IPS-15b (cell line): ENCODE results near the gene FREM1.

Experiments
- H3K27me3 ChIP-seq: one replicate; pipeline ENCODE4 v1.6.1; 2013; ENCODE audit warnings: low read length; ENCODE audit not compliant: control insufficient read depth, insufficient read depth
- H3K36me3 ChIP-seq: one replicate; pipeline ENCODE4 v1.6.1; 2013; ENCODE audit warnings: low read length; ENCODE audit not compliant: control insufficient read depth, insufficient read depth
- H3K4me1 ChIP-seq: one replicate; pipeline ENCODE4 v1.6.1; 2013; ENCODE audit warnings: mild to moderate bottlenecking, low read length; ENCODE audit not compliant: control insufficient read depth, insufficient read depth
- H3K4me3 ChIP-seq: one replicate; pipeline ENCODE4 v1.5.1; 2013; ENCODE audit warnings: low read depth, low read length
- H3K9ac ChIP-seq: one replicate; pipeline ENCODE4 v1.6.1; 2013; ENCODE audit warnings: low read depth, mild to moderate bottlenecking, low read length
- H3K9me3 ChIP-seq: one replicate; pipeline ENCODE4 v1.6.1; 2013; ENCODE audit warnings: mild to moderate bottlenecking, low read length; ENCODE audit not compliant: control insufficient read depth, insufficient read depth

FREM1 gene

DNA sequence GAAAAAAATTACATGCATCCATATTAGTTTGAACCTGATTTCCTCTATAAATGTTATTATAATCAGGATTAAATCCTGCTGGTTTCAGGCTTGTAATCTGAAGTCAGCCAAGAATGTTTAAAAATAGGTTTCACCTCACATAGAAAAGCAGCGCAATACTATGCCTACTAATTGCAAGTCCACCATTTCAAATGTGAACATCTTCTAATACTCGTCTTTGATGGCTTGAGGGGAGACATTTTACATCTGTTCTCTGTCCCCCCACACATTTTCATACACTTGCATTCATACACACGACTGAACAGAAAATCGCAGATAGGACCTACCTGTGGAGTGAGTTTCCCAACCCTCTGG is 41.8 kb downstream of the FREM1 start:
- no peaks in the 10 kb centered on the region for H3K9me3 ChIP-seq
- no peaks in the 10 kb centered on the region for H3K4me1 ChIP-seq
- no peaks in the 10 kb centered on the region for H3K27me3 ChIP-seq
- no peaks in the 10 kb centered on the region for H3K36me3 ChIP-seq
- H3K4me3 ChIP-seq, result no peak overlapping the region
- no peak overlapping the region for H3K9ac ChIP-seq

DNA sequence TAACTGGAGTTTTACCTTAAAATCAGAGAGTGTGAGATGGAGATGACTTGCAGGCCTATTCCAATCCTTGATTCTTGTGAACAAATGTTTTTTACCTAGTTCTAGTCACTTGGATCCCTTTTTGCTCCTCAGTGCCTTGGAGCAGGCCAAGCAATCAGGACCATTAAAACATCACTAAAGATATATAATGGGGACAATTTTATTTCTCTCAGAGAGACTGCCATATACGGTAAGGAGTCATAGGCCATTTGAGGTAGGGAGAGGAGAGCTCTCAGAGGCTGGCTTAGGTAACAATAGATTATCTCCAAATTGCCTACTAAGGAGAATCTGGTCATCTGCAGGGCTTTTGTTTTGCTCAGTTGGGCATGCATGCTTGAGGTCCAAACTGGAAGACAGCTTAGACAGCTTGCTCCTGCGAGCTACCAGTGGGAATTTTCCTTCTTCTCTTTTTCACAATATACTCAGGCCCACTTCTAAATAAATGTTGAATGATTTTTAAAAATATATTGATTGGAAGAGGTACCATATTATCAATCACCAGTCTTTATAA is 44.0 kb downstream of the FREM1 start:
- Histone ChIP-seq H3K36me3 (no peaks in the 10 kb centered on the region), H3K4me1 (no peaks in the 10 kb centered on the region), H3K27me3 (no peaks in the 10 kb centered on the region), H3K4me3 (no peak overlapping the region), H3K9ac (no peak overlapping the region), H3K9me3 (no peaks in the 10 kb centered on the region)

- H3K9me3 ChIP-seq, result no peaks in the 10 kb centered on the region
- no peak overlapping the region for H3K9ac ChIP-seq
- no peaks in the 10 kb centered on the region for H3K4me1 ChIP-seq
- H3K4me3 ChIP-seq, result no peak overlapping the region
- no peaks in the 10 kb centered on the region for H3K36me3 ChIP-seq
- H3K27me3 ChIP-seq, result no peaks in the 10 kb centered on the region
These were observed 45.9 kb downstream of the FREM1 start for GRCh38 chr9:14864309-14864708.

GRCh38 chr9:14863402-14863801 is 46.8 kb downstream of the FREM1 start:
- no peaks in the 10 kb centered on the region for H3K4me1 ChIP-seq
- H3K27me3 ChIP-seq, result no peaks in the 10 kb centered on the region
- no peaks in the 10 kb centered on the region for H3K36me3 ChIP-seq
- no peak overlapping the region for H3K4me3 ChIP-seq
- no peak overlapping the region for H3K9ac ChIP-seq
- no peaks in the 10 kb centered on the region for H3K9me3 ChIP-seq

DNA sequence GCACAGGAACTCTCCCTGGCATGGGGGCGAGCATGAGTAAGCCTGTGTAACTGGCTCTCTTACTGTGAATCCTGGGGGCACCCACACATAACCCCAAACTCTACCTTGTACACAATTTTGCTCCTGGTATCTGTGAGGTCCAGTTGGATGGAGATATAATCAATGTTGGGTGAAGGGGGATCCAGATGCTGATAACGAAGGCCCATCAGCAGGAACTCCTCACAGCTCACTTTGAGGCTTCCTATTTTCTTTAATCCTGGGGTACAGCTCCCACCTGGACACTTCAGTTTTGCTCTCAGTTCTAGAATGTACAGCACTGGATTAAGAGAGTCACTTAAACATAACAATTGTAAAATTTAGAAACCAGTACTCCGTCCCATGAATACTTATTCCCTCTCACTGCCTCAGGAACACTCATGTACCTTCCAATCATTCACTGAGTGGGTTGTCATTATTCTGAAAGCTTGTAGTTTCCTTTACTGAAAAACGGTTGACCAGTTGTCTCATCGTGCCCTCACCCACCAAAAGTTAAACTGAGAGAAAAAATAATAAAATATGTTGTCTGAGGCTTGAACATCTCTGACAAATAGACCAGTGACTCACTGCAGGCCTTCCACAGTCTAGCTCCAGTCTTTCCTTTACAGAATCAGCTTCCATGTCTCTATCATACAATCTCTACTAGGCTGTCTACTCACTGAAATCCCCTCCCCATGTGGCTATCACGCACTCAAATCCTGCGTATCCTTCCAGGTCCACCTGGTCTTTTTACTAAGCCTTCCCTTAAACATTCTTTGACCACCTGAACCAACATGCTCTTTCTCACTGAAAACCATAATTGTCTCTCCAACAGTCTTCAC is 52.6 kb downstream of the FREM1 start:
- Histone ChIP-seq H3K9me3 (no peaks in the 10 kb centered on the region), H3K36me3 (peaks cover 2% of the 10 kb centered on the region), H3K4me3 (no peak overlapping the region), H3K4me1 (no peaks in the 10 kb centered on the region), H3K9ac (no peak overlapping the region), H3K27me3 (no peaks in the 10 kb centered on the region)

GRCh38 chr9:14849851-14850250 is 60.4 kb downstream of the FREM1 start:
- no peak overlapping the region for H3K9ac ChIP-seq
- H3K27me3 ChIP-seq, result no peaks in the 10 kb centered on the region
- no peaks in the 10 kb centered on the region for H3K4me1 ChIP-seq
- H3K36me3 ChIP-seq, result peaks cover 2% of the 10 kb centered on the region
- no peak overlapping the region for H3K4me3 ChIP-seq
- H3K9me3 ChIP-seq, result no peaks in the 10 kb centered on the region

GRCh38 chr9:14849296-14849695 is 60.9 kb downstream of the FREM1 start:
- Histone ChIP-seq H3K9ac (no peak overlapping the region), H3K9me3 (no peaks in the 10 kb centered on the region), H3K4me3 (no peak overlapping the region), H3K27me3 (no peaks in the 10 kb centered on the region), H3K36me3 (peaks cover 2% of the 10 kb centered on the region), H3K4me1 (no peaks in the 10 kb centered on the region)

DNA sequence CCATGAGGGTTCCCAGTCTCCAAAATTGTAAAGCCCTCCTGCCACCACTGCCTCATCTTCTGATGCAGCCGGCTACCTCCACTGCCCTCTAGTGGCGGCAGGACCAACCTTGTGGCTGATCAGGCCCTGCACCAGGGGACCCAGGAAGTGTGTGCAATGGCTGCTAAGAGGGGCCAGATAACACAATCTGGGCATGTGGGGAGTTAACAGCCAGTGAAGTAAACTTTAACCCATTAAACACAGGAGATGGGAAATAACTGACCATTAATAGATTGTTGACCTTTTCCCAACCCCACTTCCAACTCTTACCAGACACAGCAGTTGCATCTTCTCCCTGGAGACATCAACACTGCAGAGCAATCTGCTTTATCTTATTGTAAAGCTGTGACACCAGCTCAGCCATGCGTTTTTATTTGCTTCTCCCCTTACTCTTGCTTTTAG is 63.3 kb downstream of the FREM1 start:
- H3K9me3 ChIP-seq, result no peaks in the 10 kb centered on the region
- H3K36me3 ChIP-seq, result no peaks in the 10 kb centered on the region
- no peak overlapping the region for H3K9ac ChIP-seq
- H3K4me1 ChIP-seq, result no peaks in the 10 kb centered on the region
- H3K27me3 ChIP-seq, result no peaks in the 10 kb centered on the region
- no peak overlapping the region for H3K4me3 ChIP-seq

- Histone ChIP-seq H3K9me3 (no peaks in the 10 kb centered on the region), H3K4me3 (no peak overlapping the region), H3K36me3 (no peaks in the 10 kb centered on the region), H3K27me3 (no peaks in the 10 kb centered on the region), H3K4me1 (no peaks in the 10 kb centered on the region), H3K9ac (no peak overlapping the region)
These were observed 67.1 kb downstream of the FREM1 start for GRCh38 chr9:14843163-14843562.

- Histone ChIP-seq H3K4me1 (no peaks in the 10 kb centered on the region), H3K36me3 (no peaks in the 10 kb centered on the region), H3K9ac (no peak overlapping the region), H3K9me3 (no peaks in the 10 kb centered on the region), H3K4me3 (no peak overlapping the region), H3K27me3 (no peaks in the 10 kb centered on the region)
These were observed 68.0 kb downstream of the FREM1 start for GRCh38 chr9:14842269-14842668.

GRCh38 chr9:14838701-14839100 is 71.5 kb downstream of the FREM1 start:
- Histone ChIP-seq H3K4me3 (no peak overlapping the region), H3K27me3 (no peaks in the 10 kb centered on the region), H3K4me1 (peaks cover 2% of the 10 kb centered on the region), H3K36me3 (no peaks in the 10 kb centered on the region), H3K9me3 (no peaks in the 10 kb centered on the region), H3K9ac (no peak overlapping the region)

DNA sequence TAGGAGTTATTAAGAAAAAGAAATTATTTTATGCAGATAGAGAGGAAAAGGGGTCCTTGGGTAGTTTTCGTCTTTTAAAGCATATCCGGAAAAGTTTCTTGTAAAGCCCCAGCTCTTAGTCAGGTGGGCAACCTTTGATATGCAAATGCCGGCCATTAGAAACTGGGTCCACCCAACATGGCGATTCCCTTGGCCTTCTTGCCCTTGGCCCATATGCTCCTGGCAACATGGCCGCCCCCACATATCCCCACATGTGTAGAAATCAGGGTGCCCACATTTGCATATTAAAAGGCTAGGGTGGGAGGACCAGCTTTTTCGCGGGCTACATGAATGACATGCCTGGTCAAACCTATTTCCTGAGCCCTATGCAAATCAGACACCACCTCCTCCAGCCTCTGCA is 73.3 kb downstream of the FREM1 start:
- no peak overlapping the region for H3K4me3 ChIP-seq
- H3K9ac ChIP-seq, result no peak overlapping the region
- no peaks in the 10 kb centered on the region for H3K9me3 ChIP-seq
- H3K4me1 ChIP-seq, result peaks cover 2% of the 10 kb centered on the region
- H3K36me3 ChIP-seq, result no peaks in the 10 kb centered on the region
- H3K27me3 ChIP-seq, result no peaks in the 10 kb centered on the region
